ENCODE measurements around the gene KLHL12.

DNA sequence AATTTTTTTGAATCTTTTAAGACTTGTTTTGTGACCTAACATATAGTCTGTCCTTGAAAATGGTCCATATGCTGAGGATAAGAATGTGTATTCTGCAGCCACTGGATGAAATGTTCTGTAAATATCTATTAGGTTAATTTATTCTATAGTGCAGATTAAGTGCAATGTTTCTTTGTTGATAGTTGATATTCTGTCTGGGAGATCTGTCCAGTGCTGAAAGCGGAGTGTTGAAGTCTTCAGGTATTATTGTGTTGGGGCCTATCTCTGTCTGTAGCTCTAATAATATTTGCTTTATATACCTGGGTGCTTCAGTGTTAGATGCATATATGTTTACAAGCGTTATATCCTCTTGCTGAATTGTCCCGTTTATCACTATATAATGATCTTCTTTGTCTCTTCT lies 7.7 kb upstream of the KLHL12 start:
- TF ChIP-seq, protein P1, sequence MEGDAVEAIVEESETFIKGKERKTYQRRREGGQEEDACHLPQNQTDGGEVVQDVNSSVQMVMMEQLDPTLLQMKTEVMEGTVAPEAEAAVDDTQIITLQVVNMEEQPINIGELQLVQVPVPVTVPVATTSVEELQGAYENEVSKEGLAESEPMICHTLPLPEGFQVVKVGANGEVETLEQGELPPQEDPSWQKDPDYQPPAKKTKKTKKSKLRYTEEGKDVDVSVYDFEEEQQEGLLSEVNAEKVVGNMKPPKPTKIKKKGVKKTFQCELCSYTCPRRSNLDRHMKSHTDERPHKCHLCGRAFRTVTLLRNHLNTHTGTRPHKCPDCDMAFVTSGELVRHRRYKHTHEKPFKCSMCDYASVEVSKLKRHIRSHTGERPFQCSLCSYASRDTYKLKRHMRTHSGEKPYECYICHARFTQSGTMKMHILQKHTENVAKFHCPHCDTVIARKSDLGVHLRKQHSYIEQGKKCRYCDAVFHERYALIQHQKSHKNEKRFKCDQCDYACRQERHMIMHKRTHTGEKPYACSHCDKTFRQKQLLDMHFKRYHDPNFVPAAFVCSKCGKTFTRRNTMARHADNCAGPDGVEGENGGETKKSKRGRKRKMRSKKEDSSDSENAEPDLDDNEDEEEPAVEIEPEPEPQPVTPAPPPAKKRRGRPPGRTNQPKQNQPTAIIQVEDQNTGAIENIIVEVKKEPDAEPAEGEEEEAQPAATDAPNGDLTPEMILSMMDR (IDR thresholded peaks at IDR 0.05), result no peak
- TF ChIP-seq POLR2AphosphoS5 (IDR thresholded peaks at IDR 0.05) (no peak), POLR2A (IDR thresholded peaks at IDR 0.05) (no peak)

Measured in stomach (tissue), 4 donors.